B cell (primary cell): ENCODE results near the gene JPT2.

ENCODE experiments used
- CTCF ChIP-seq: fragments of 200-600 bp; IDR thresholded peaks from one replicate; pipeline ENCODE4 v1.8.0; 2022; ENCODE audit warnings: antibody characterized with exemption, mild to moderate bottlenecking
- EZH2 ChIP-seq: IDR thresholded peaks from 2 replicates; pipeline ENCODE4 v1.6.1; 2012; ENCODE audit warnings: borderline replicate concordance, low read depth, mild to moderate bottlenecking, moderate library complexity, low read length; ENCODE audit not compliant: insufficient read depth, poor library complexity, severe bottlenecking

- no peak for TF ChIP-seq CTCF
- TF ChIP-seq EZH2: no peak
Measured at GRCh38 chr16:1673424-1674151, 4.5 kb upstream of the JPT2 start.
